Endothelial cell of umbilical vein (primary cell): ENCODE results near the gene HMGXB4. TPM values are rescaled to one million over a fixed set of nuclear protein-coding genes. Genes with fewer than 3 reads are reported as not detected.

Experiments used
- BruUV-seq: library from RNA; stranded (reverse); fragments of 400-500 nt; replicated peaks from 2 replicates; lab custom pipeline; 2021; lab: Mats Ljungman, UMichigan
- CTCF ChIA-PET: fragments of 300-600, 350-600 bp; sonication (Branson Sonifier 250); formaldehyde crosslinking; loops from one replicate; lab custom pipeline; 2021; ENCODE audit warnings: antibody characterized with exemption, inconsistent platforms; lab: Charles Lee
- POLR2A ChIA-PET: fragments of 300-600, 350-600 bp; sonication (Branson Sonifier 250); formaldehyde crosslinking; loops from one replicate; lab custom pipeline; 2021; ENCODE audit warnings: antibody characterized with exemption, inconsistent platforms; lab: Charles Lee
- DNase-seq: peaks from one replicate; pipeline ENCODE4 v3.0.0-alpha.2; 2011; ENCODE audit warnings: low read depth, low spot score
- FAIRE-seq: peaks from 2 replicates; lab custom pipeline; 2011; peaks lifted over from hg19 to GRCh38; lab: Jason Lieb, UNC
- H2AFZ ChIP-seq: 2 replicates; pipeline ENCODE4 v1.6.0; 2012; ENCODE audit warnings: low read depth, low read length, control low read depth, inconsistent platforms
- H3K27ac ChIP-seq: 2 replicates; pipeline ENCODE4 v1.5.1; 2011; ENCODE audit warnings: low read depth, mild to moderate bottlenecking, control low read depth, low read length, moderate library complexity; ENCODE audit not compliant: insufficient read depth
- H3K27me3 ChIP-seq, 2 experiments: 2 replicates each; pipeline versions ENCODE4 v1.6.0 to v1.6.1; 2011; ENCODE audit warnings: low read length in 2 of 2, mixed read lengths in 1 of 2; ENCODE audit not compliant: control insufficient read depth in 2 of 2, insufficient read depth in 2 of 2
- H3K36me3 ChIP-seq, 2 experiments: 2 replicates in 1 of 2; 3 replicates in 1 of 2; pipeline ENCODE4 v1.5.1; 2011; ENCODE audit warnings: low read length in 2 of 2, mild to moderate bottlenecking in 1 of 2, moderate library complexity in 1 of 2; ENCODE audit not compliant: control insufficient read depth in 2 of 2, insufficient read depth in 2 of 2; ENCODE audit errors: extremely low read depth in 1 of 2
- H3K4me1 ChIP-seq: 3 replicates; pipeline ENCODE4 v1.5.1; 2011; ENCODE audit warnings: mild to moderate bottlenecking, low read length; ENCODE audit not compliant: control insufficient read depth, insufficient read depth; ENCODE audit errors: extremely low read depth
- H3K4me2 ChIP-seq: 2 replicates; pipeline ENCODE4 v1.6.1; 2011; ENCODE audit warnings: low read length, control low read depth, mixed read lengths; ENCODE audit not compliant: insufficient read depth
- H3K4me3 ChIP-seq, 3 experiments: fragments of 200-600 bp in 1 of 3; sonication (generic), shearing (Covaris generic) in 1 of 3; replicated peaks in 1 of 3; 2 replicates each; pipeline ENCODE4 v1.5.1; 2011 to 2016; ENCODE audit warnings: control low read depth in 3 of 3, low read length in 3 of 3, mild to moderate bottlenecking in 2 of 3, inconsistent platforms in 1 of 3, low read depth in 1 of 3, moderate library complexity in 1 of 3; ENCODE audit not compliant: insufficient read depth in 1 of 3
- H3K79me2 ChIP-seq: 2 replicates; pipeline ENCODE4 v1.6.0; 2012; ENCODE audit warnings: low read length, inconsistent platforms; ENCODE audit not compliant: control insufficient read depth, insufficient read depth
- H3K9ac ChIP-seq: replicated peaks from 2 replicates; pipeline ENCODE3; 2011; ENCODE audit warnings: low read length, control low read depth; ENCODE audit not compliant: insufficient read depth; ENCODE audit errors: extremely low read depth
- H3K9me1 ChIP-seq: replicated peaks from 3 replicates; pipeline ENCODE4 v1.6.0; 2011; ENCODE audit warnings: mild to moderate bottlenecking, low read length; ENCODE audit not compliant: control insufficient read depth, insufficient read depth; ENCODE audit errors: extremely low read depth
- H3K9me3 ChIP-seq: replicated peaks from 2 replicates; pipeline ENCODE4 v1.5.1; 2012; ENCODE audit warnings: low read length, inconsistent platforms; ENCODE audit not compliant: control insufficient read depth, insufficient read depth
- H4K20me1 ChIP-seq: replicated peaks from 2 replicates; pipeline ENCODE3; 2011; ENCODE audit warnings: mild to moderate bottlenecking, low read length; ENCODE audit not compliant: control insufficient read depth, insufficient read depth; ENCODE audit errors: extremely low read depth
- CTCF ChIP-seq, 2 donors: IDR thresholded peaks; 1 replicate in 1 of 2; 2 replicates in 1 of 2; pipeline ENCODE4 v1.5.1; 2011; ENCODE audit warnings: low read length in 2 of 2, mild to moderate bottlenecking in 2 of 2, moderate library complexity in 2 of 2, control low read depth in 1 of 2, inconsistent platforms in 1 of 2, low read depth in 1 of 2; ENCODE audit not compliant: insufficient read depth in 1 of 2; ENCODE audit errors: extremely low read depth in 1 of 2
- EZH2 ChIP-seq: IDR thresholded peaks from 2 replicates; pipeline ENCODE4 v1.6.1; 2012; ENCODE audit warnings: borderline replicate concordance, low read depth, mild to moderate bottlenecking, moderate library complexity, low read length, inconsistent platforms; ENCODE audit not compliant: severe bottlenecking
- FOS ChIP-seq: IDR thresholded peaks from 2 replicates; pipeline ENCODE4 v1.6.1; 2011; ENCODE audit warnings: mild to moderate bottlenecking, low read length, moderate library complexity, borderline replicate concordance; ENCODE audit not compliant: insufficient read depth
- GATA2 ChIP-seq: IDR thresholded peaks from 2 replicates; pipeline ENCODE4 v1.7.0; 2011; ENCODE audit warnings: low read depth, mild to moderate bottlenecking, moderate library complexity, mixed read lengths, low read length; ENCODE audit not compliant: insufficient read length, insufficient read depth
- JUN ChIP-seq: IDR thresholded peaks from 2 replicates; pipeline ENCODE4 v1.6.1; 2011; ENCODE audit warnings: borderline replicate concordance, low read depth; ENCODE audit not compliant: insufficient read length, insufficient read depth
- MYC ChIP-seq: IDR thresholded peaks from one replicate; pipeline ENCODE4 v1.6.1; 2011; ENCODE audit warnings: mild to moderate bottlenecking, low read depth, low read length
- POLR2A ChIP-seq: IDR thresholded peaks from 2 replicates; pipeline ENCODE4 v1.6.1; 2012; ENCODE audit warnings: low read depth, mild to moderate bottlenecking, control low read depth, low read length
- POLR2AphosphoS5 ChIP-seq: IDR thresholded peaks from 2 replicates; pipeline ENCODE4 v1.6.1; 2012; ENCODE audit warnings: low read depth, mild to moderate bottlenecking, control low read depth, low read length, moderate library complexity; ENCODE audit not compliant: insufficient read depth
- dilution Hi-C: fragments of 300-500 bp; cut with MboI; formaldehyde crosslinking; loops from one replicate; pipeline ENCODE4 v1.15.0; 2019; ENCODE audit warnings: low sequenced_read_pairs; ENCODE audit not compliant: extremely low pct_ligation_motif_present
- intact Hi-C: fragments of 100-400 bp; cut with micrococcal nuclease; formaldehyde crosslinking; loops from one replicate; pipeline ENCODE4 v1.10.0; 2022
- polyA plus RNA-seq, 4 experiments: library from polyadenylated mRNA; depleted of rRNA in 3 of 4; stranded (reverse) in 3 of 4; unstranded in 1 of 4; fragments of >200 nt; gene quantifications; 2 replicates each; pipeline versions ENCODE4 v1.2.1 to v1.2.3, GENCODE V29; 2011 to 2012; ENCODE audit warnings: missing spikeins in 1 of 4
- total RNA-seq: library from RNA; stranded (reverse); gene quantifications from 2 replicates; pipeline ENCODE4 v1.2.3, GENCODE V29; 2021
- TF ChIP-seq, protein P1 (sequence below): IDR thresholded peaks from 2 replicates; pipeline ENCODE4 v1.6.1; 2011; ENCODE audit not compliant: insufficient read depth, insufficient read length

Gene HMGXB4
- total and polyA plus RNA-seq, 2 donors (not counting 3 experiments of a cell fraction or from before 2014, with no cell fraction given): 12.2 to 30.5 TPM

DNA sequence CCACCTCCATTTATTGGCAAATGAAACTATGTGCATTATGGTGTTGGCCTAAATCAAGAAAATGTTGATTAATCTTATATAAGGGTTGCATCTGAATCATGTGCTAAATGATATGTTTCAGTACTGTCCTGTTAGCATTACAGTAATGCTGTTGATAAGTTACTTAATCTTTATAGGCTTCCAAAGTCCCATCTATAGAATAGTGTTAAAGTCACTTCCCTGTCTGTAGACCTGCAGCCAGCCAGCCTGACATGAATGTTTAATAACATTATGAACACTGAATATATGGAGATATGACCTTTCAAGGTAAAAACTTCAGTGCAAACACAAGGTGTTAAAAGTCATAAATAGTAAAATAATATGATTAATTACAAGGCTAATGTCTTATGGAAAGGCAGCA is 38.8 kb downstream of the HMGXB4 start:
- intact Hi-C loops: no loop called here

More for the DNA sequence above, 38.8 kb downstream of the HMGXB4 start:
- POLR2A ChIA-PET: no interaction called here
- H3K4me3 ChIP-seq: no peak overlapping the region
- CTCF ChIA-PET: no interaction called here
- H3K4me1 ChIP-seq: peaks cover 3% of the 10 kb centered on the region
- H3K9me1 ChIP-seq: no peaks in the 10 kb centered on the region
- H3K27me3 ChIP-seq: no peaks in the 10 kb centered on the region
- H4K20me1 ChIP-seq: no peaks in the 10 kb centered on the region
- FAIRE-seq: no peak
- H3K36me3 ChIP-seq: peaks cover 5 to 8% of the 10 kb centered on the region in 2 experiments
- H3K9me3 ChIP-seq: no peaks in the 10 kb centered on the region
- no peak for TF ChIP-seq POLR2AphosphoS5
- no peak for TF ChIP-seq GATA2
- no peak for TF ChIP-seq MYC
- TF ChIP-seq CTCF (IDR thresholded peaks at IDR 0.05; ENCODE audit: extremely low read depth in 1 of 2, insufficient read depth in 1 of 2, low read depth in 1 of 2, low read length in 2 of 2): no peak
- no peak for TF ChIP-seq POLR2A
- TF ChIP-seq, protein P1, sequence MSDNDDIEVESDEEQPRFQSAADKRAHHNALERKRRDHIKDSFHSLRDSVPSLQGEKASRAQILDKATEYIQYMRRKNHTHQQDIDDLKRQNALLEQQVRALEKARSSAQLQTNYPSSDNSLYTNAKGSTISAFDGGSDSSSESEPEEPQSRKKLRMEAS: no peak
- TF ChIP-seq JUN: no peak
- no peak for TF ChIP-seq FOS
- no peak for TF ChIP-seq EZH2
- no peak overlapping the region for H3K4me2 ChIP-seq
- no peak overlapping the region for H3K27ac ChIP-seq
- H2AFZ ChIP-seq: no peak overlapping the region
- no TSS peak for BruUV-seq
- dilution Hi-C loops: no loop called here
- H3K9ac ChIP-seq: no peak overlapping the region
- H3K79me2 ChIP-seq: no peaks in the 10 kb centered on the region
- no peak for DNase-seq
